Stimulated activated CD4-positive, alpha-beta T cell treated with anti-CD3 and anti-CD28 coated beads, Interleukin-1b, Interleukin-23, amount 100 ng/mL, for 1 hour (primary cell): ENCODE measurements around the gene COG2.

ENCODE experiments used
- DNase-seq, 2 donors: peaks; one replicate each; pipeline ENCODE4 v3.0.0-alpha.2; 2020; ENCODE audit warnings: low read depth in 2 of 2

COG2 gene

GRCh38 chr1:230701895-230702768 lies 59.9 kb downstream of the COG2 start:
- DNase-seq: no peak

- no peak for DNase-seq
These were observed 60.8 kb downstream of the COG2 start for GRCh38 chr1:230702934-230703678.

DNA sequence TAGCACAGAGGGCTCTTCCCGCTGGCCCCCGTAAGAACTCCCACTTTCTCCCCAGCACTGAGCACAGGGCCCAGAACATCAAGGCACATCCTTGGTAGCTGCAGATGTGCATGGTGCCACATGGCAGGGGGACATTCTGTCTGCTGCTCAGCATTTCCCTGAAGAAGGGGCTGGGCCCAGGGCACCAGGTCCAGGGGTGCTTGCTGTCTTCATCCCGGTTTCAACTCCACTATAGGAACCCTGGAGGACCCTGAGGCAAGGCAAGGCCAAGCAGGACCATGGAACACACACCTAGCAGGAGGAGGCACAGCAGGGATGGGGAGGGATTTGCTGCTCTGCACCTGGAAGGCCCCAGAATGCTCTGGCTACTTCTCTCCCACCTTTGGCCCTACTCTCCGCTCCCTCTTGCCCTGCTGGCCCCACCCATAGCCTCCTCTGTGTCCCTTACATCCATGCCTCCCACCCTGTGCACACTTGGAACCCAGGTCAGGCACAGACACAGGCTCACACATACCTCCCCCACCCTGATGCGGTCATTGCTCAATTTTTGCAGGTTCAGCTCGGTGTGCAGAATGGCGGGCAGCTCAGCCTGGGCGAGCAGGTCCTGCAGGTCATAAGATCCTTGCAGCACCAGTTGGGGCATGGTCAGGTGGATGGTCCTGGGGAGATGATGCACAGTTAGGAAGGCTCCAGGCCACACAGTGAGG lies 61.6 kb downstream of the COG2 start:
- DNase-seq: no peak

- DNase-seq: no peak
These were observed 62.5 kb downstream of the COG2 start for GRCh38 chr1:230704830-230705229.

- DNase-seq: no peak
These were observed 63.2 kb downstream of the COG2 start for GRCh38 chr1:230705289-230706019.

- no peak for DNase-seq
These were observed 63.9 kb downstream of the COG2 start for GRCh38 chr1:230706020-230706699.

DNA sequence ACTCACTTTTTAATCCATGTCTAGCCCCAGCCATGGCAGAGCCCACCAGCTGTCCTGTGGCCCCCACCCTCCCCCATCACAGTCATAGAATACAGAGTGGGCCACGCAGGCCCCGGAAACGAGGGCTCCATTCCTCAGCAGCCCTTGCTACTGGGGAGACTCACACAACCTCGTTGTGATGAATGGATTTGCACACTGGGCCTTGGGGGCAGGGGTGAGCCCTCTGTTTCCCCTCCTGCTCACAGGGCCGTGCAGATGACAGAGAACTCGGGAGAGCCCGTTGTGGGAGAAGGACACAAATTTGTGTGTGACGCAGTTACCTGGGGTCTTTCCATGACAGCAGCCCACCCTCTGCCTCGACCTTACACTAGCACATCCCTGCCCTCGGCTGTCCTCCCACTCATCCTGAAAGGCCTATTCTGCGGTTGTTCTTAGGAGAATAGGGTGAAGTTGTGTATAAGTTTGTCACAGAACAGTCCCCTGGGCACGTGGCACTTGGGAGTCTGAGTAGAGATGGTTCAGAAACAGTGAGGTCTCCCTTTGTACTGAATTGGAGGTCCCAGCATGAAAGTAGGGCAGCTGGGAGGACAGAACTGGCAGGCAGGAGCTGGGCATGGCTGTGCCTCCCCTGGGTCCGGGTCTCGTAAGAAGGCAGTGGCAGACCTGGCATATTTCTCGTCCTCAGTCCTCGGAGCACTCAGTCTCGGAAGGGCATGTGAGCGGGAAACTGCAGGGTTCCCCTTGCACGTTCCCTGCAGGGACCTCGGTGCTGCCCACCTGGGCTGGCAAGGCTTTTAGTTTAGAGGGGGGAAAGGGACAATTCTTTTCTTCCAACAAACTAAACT lies 64.8 kb downstream of the COG2 start:
- DNase-seq: no peak

- DNase-seq: no peak
These were observed 65.7 kb downstream of the COG2 start for GRCh38 chr1:230707732-230708630.

- no peak for DNase-seq
These were observed 66.6 kb downstream of the COG2 start for GRCh38 chr1:230708631-230709580.

- no peak for DNase-seq
These were observed 67.6 kb downstream of the COG2 start for GRCh38 chr1:230709619-230710542.

DNA sequence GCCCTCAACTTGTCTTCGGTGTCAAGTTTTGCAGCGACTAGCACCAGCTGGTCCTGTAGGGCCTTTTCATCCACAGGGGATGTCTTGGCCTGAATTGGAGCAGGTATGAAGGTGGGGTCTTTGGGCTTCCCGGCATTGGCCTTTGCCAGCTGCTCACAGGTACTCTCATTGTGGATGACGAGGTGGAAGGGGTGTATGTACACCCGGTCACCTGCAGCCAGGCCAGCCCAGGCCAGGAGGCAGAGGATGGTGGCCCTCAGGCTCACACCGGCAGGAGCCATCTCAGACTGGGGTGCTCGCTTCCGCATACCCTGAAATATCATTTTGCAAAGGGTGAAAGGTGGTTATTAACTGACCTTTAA lies 68.2 kb downstream of the COG2 start:
- DNase-seq: no peak

- DNase-seq: no peak
These were observed 69.0 kb downstream of the COG2 start for GRCh38 chr1:230711245-230711644.

- DNase-seq: no peak
These were observed 70.2 kb downstream of the COG2 start for GRCh38 chr1:230712470-230712942.

DNA sequence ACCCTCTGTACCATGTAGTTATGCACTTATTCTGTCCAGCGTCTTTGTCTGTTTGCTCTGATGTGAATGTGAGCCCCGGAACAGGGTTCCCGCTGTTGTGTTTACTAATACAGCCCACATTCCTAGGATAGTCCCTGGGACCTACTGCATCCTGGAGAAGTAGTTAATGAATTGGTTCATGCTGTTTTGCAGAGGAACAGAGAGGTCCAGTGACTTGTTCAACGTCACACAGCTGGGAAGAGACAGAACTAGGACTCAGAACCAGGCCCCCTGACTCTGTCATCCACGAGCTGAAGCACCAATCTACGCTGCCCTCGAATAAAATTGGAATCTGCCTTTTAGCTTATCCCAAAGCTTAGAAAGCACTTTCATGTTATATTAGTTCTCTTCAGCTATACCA lies 70.9 kb downstream of the COG2 start:
- no peak for DNase-seq

DNA sequence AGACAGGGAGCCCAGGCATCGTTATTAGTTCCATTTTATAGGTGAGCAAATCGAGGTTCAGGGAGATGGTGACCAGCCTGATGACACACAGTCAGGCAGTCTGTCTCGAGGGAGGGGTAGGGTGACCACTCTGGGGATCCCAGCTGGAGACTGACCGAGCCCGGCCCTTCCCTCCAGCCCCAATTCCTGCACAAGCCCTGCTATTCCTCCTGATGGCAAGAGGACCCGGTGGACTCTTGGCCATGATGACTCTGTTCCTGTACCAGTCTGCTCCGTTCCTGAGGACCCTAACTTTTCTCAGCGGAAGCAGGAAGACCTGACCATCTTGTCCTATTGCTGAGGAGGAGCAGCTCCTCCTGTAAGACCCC lies 71.2 kb downstream of the COG2 start:
- DNase-seq: no peak

DNA sequence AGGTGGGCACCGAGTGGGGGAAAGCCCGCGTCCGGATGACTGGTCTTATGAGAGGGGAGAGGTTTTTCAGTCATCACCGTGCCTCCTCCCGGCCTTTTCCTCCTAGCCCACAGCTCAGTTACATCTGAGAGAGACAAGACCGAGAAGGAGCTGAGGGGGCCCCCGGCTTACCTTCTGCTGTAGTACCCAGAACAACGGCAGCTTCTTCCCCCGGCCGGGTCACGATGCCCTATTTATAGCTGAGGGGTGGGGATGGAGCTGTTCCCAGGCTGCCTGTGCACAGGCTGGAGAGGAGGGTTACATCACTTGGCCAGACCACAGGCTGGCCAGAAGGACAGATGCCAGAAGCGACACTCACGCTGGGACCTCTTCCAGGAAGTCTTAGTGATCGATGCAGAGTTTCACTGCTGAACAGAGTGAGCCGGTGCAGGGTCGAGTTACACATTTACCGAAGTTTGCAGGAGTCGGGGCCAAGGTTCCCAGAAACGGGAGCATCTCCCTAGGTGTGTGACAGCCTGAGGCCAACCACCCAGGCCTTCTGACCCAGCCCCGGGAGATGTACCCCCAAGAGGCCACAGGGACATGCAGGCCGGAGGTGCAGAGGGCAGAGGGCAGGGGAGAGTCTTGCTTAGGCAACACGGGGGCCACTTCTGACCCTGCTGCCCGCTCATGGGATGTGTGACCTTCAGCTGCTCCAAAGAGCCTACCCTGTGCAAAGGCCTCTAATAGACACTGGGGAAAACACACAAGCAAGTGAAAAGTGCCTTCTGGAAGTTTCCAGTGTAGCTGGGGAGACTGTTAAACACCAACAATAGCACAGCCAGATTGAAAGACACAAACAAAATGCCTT lies 71.9 kb downstream of the COG2 start, which contains the start of gene AGT:
Gene AGT (minus strand): TSS at position 208 of the 850 bp plus-strand sequence. CDS start 3,299 bp downstream, outside the sequence.
- DNase-seq: no peak
